ENCODE measurements around the gene FAT3.

The FAT3 gene

GRCh38 chr11:92224407-92225124 lies at the start of gene FAT3 (continued):
- no peak for TF ChIP-seq ZNF513 (tag by site-specific recombination; IDR thresholded peaks at IDR 0.05)
- no peak for TF ChIP-seq ZSCAN5A (tag by site-specific recombination; IDR thresholded peaks at IDR 0.05)
- TF ChIP-seq TRIM28 (IDR thresholded peaks at IDR 0.05; ENCODE audit: borderline replicate concordance, low read length) = no peak
- no peak for TF ChIP-seq BCL11A (tag by site-specific recombination; IDR thresholded peaks at IDR 0.05; ENCODE audit: low read depth)
- TF ChIP-seq ZNF140 (tag by site-specific recombination; IDR thresholded peaks at IDR 0.05) = no peak
- TF ChIP-seq ZNF514 (tag by site-specific recombination; IDR thresholded peaks at IDR 0.05) = no peak
- TF ChIP-seq ZNF544 (tag by site-specific recombination; IDR thresholded peaks at IDR 0.05) = no peak
- no peak for TF ChIP-seq ATF2 (tag by site-specific recombination; IDR thresholded peaks at IDR 0.05; ENCODE audit: low read depth)
- TF ChIP-seq ZNF175 (tag by site-specific recombination; IDR thresholded peaks at IDR 0.05) = no peak
- no peak for TF ChIP-seq ZNF596 (tag by site-specific recombination; IDR thresholded peaks at IDR 0.05)
- TF ChIP-seq PRDM4 (tag by site-specific recombination; IDR thresholded peaks at IDR 0.05) = no peak
- no peak for TF ChIP-seq ZNF157 (tag by site-specific recombination; IDR thresholded peaks at IDR 0.05)
- no peak for TF ChIP-seq PRDM2 (tag by site-specific recombination; IDR thresholded peaks at IDR 0.05; ENCODE audit: borderline replicate concordance)
- TF ChIP-seq ZNF837 (tag by site-specific recombination; IDR thresholded peaks at IDR 0.05) = no peak
- no peak for TF ChIP-seq ZBTB48 (tag by site-specific recombination; IDR thresholded peaks at IDR 0.05)
- TF ChIP-seq ZSCAN30 (tag by site-specific recombination; IDR thresholded peaks at IDR 0.05) = 0 out of 2 replicates have a peak, but pooled peaks have one; percentile 11
- no peak for TF ChIP-seq ELK4 (IDR thresholded peaks at IDR 0.05; ENCODE audit: borderline replicate concordance, low read depth, low read length)
- no peak for TF ChIP-seq BCL6B (tag by site-specific recombination; IDR thresholded peaks at IDR 0.05)
- TF ChIP-seq GFI1B (tag by site-specific recombination; IDR thresholded peaks at IDR 0.05) = no peak
- TF ChIP-seq ZNF561 (tag by site-specific recombination; IDR thresholded peaks at IDR 0.05; ENCODE audit: borderline replicate concordance) = no peak
- no peak for TF ChIP-seq ZBTB49 (tag by site-specific recombination; IDR thresholded peaks at IDR 0.05; ENCODE audit: low read depth)
